A204.1 (cell line): ENCODE data around the gene SMG1.
"Not testable (repeated sequence)": the region's sequence is repeated elsewhere in the genome, so short reads cannot be mapped to it uniquely, and the experiment has no call there.

Experiments
- FAIRE-seq: peaks from 2 replicates; lab custom pipeline; 2012; peaks lifted over from hg19 to GRCh38; lab: Jason Lieb, UNC

Gene SMG1

DNA sequence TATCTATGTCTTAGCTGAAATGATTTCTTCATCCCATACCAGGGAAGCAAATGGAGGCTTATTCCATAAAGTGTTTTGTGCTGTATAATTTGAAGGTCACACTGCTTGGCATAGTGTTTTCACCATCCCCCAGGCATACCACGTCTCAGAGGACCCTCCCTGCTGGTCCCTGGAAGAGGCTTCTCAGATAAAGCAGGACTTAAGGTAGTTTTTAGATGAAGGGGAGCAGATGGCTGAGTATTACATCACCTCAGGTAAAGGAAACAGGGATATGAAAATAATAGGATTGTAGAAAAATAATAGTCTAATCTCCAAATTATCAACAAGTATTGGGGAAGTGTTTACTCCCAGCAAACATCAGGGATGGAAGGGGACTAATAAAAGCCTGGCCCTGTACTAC lies 7.3 kb upstream of the SMG1 start:
- FAIRE-seq = no peak

DNA sequence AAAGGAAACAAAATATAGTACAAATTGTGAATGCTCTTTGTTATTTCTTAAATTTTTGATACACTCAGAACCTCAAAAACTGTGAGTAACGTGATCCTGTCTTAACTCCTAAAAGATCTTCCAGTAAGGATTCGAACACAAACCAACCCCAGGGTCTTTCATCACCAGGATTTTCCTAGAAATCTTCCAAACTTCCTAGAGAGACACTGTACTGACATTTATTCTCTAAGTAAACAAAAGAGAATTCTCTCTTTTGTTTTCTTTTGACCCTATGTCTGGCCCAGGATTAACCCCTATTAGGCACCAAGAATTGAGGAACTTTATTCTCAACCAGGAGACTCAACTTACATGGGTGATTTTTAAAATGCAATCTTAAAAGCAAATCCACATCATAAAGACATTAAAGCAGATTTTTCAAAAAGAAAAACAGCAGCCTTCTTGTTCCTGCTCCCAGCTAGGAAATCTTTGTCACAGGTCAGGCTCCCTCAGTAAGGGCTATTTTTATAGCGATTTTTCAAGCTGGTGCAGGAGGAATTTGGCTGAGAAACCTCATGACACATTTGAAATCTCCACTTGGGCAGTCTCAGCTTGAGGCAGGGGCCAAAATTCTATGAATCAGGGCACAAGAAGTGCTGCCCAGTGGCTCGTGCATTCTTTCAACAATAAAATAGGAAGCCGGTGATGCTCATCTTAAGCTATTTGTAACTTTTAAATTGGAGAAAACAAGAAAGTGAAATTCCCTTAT lies 6.2 kb upstream of the SMG1 start:
- no peak for FAIRE-seq

DNA sequence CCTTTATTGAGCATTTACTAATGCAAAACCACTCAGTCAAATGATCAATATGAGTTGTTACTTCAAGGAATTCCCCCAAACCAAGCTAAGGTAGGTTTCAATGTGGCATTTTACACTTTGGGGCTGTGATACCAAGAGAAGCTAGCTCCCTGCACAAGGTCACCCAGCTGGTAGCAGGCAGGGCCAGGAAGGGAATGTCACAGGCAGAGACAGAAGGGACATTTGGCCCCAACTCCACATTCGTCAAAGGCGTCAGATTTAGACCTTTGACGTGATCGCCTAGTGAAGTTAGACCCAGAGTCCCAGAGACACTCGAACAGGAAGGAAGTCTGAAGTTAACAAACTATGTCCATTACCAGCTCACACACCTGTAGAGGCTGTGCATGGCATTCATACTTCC lies 5.5 kb upstream of the SMG1 start:
- FAIRE-seq = no peak

DNA sequence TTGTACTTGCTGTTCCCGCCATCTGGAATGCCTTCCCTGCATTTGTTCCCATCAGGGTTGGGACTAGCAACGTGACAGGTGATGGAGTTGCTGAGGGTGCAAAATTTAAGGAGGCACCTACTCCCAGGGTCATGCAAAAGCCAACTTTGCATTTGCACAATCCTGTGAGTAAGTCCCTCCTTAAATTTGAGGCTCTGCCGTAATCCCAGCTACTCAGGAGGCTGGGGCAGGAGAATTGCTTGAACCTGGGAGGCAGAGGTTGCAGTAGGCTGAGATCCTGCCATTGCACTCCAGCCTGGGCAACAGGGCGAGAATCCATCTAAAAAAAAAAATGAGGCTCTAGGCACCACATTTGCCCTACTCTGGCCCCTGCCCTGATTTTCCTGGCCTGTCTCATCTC lies 3.9 kb upstream of the SMG1 start:
- not testable (repeated sequence) for FAIRE-seq

DNA sequence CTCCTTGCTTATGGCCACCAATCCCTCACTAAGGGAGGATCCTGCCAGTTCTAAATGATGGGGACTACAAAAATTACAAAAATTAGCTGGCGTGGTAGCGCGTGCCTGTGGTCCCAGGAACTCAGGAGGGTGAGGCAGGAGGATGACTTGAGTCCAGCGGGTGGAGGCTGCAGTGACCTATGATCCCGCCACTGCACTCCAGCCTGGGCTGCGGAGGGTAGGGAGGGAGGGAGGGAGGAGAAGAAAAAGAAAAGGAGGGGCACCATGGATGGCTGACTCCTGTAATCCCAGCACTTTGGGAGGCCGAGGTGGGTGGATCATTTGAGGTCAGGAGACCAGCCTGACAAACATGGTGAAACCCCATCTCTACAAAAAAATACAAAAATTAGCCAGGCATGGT lies 1.9 kb upstream of the SMG1 start:
- not testable (repeated sequence) for FAIRE-seq

DNA sequence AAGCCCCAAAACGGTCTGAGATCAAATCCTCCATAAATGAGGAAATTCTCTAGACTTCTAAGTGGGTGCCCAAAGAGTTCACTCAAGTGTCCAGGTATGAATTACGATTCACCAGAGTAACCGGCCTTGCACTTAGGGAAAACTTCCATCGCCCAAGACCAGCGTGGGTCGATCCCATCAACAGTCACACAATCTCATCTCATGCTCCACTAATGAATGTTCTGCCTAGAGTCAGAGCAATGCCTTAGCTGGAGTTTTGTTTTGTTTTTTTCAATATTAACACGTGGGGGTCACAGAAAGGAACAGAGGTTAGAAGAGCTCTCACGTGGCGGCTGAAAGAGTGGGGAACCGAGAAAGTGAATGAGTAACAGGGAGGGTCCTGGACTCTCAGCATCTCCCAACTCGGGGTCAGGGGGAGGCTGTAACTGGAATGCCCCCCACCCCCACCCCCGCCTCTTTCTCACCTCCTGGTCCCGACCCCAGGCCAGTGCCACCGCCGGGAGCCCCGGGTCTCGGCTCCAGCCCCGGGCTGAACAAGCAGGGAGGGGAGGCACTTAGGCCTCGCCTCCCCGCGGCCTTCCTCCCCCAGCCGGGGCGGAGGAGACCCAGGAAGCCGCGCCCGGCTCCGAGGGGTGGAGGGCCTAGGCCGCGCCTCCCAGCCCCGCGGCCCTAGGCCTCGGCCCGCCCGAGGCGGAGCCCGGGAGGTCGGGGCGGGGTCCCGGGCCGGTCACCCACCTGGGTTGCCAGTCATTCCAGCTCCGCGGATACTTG lies 808 bp downstream of the SMG1 start:
- FAIRE-seq = not testable (repeated sequence)

DNA sequence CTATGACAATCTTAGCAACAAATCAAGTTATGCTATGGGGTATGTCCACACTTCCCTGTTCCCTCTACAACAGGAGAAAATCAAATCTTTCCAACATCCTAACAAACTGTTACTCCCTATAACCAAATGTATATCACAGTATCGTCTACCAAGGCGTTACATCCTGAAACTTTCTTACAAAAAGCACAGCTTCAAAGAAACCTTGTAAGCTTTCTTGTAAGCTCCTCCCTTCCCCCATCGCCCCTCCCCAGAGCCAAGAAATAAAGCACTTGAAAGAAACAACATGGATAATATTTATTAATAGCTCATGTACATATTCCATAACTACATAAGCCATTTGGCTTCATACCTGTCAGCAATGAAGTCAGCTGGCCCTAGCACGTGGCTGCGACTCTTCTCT lies 2.3 kb downstream of the SMG1 start:
- not testable (repeated sequence) for FAIRE-seq

DNA sequence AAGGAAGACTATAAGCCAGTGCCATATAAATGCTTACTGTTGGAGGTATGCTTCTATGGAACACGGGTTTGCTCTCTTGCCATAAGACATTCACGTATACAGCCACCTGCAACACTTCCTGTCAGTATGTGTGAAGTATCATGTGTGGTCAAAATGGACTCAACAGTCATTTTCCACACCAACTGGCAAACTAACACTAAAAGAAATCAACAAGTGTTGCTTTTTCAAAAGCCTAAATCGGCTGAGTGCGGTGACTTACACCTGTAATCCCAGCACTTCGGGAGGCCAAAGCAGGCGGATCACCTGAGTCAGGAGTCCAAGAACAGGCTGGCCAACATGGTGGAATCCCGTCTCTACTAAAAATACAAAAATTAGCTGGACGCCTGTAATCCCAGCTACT lies 3.1 kb downstream of the SMG1 start:
- not testable (repeated sequence) for FAIRE-seq

DNA sequence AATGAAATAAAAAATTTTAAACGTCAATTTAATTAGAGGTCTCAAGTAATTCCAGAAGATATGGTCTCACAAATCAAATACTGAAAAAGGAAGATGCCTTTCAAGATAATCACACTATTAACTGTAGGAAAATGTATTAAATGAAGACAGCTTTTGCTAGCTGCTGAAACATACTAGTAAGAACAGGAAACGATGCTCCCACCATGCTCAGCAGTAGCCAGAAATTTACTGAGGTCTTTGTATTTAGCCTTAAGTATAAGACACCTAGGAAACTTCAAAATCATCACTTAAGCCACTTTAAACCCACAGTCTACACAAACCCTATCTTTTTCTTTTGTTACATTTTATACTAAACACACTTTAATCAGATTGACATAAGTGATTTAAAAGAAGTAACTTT lies 16.6 kb downstream of the SMG1 start:
- not testable (repeated sequence) for FAIRE-seq

DNA sequence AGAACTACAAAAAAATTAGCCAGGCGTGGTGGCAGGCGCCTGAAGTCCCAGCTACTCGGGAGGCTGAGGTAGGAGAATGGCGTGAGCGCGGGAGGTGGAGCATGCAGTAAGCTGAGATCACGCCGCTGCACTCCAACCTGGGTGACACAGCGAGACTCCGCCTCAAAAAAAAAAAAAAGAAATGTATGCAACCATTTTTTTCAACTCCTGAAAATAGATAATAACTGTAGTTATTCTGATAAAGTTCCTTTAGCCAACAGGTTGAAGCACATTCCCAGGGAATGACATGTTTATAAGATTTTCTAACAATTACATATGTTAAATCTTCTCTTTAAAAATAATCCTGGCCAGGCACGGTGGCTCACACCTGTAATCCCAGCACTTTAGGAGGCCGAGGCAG lies 17.5 kb downstream of the SMG1 start:
- not testable (repeated sequence) for FAIRE-seq

DNA sequence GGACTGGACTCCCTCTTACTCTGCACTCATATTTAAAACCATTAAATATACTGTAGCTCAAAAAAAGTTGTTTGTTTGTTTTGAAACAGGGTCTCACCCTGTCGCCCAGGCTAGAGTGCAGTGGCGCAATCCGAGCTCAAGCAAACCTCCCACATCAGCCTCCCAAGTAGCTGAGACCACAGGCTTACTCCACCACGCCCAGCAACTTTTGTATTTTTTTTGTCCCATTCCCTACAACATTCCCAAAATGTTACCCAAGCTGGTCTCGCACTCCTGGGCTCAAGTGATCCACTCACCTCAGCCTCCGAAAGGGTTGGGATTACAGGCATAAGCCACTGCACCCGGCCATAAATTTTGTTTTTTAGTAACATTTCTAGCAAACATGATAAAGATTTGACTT lies 23.4 kb downstream of the SMG1 start:
- FAIRE-seq = not testable (repeated sequence)

DNA sequence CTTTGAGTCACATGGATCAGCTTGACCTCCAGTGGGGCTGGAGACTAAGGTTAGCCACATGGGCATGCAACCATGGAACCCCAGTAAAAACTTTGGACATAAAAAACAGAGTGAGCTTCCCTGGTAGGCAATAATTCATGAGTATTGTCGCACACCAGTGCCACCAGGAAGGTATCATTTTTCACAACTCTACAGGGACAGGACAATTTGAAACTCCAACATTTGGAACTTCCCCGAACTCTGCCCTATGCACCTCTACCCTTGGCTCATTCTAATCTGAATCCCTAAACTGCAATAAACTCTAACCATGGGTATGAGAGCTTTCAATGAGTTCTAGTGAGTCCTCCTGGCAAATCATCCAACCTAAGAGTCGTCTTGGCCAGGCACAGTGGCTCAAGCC lies 24.2 kb downstream of the SMG1 start:
- not testable (repeated sequence) for FAIRE-seq

DNA sequence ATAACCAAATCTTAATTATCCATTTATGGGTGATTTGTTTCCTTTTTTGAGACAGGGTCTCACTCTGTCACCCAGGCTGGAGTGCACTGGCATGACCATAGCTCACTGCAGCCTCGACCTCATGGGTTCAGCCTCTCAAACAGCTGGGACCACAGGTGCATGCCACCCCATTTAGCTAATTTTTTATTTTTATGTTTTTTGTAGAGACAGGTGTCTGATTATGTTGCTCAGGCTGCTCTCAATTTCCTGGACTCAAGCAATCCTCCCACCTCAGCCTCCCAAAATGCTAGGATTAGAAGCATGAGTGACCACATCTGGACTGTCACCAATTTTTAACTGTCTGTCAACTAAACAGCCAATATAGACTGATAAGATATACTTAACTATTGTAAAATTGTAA lies 25.0 kb downstream of the SMG1 start:
- FAIRE-seq = not testable (repeated sequence)

DNA sequence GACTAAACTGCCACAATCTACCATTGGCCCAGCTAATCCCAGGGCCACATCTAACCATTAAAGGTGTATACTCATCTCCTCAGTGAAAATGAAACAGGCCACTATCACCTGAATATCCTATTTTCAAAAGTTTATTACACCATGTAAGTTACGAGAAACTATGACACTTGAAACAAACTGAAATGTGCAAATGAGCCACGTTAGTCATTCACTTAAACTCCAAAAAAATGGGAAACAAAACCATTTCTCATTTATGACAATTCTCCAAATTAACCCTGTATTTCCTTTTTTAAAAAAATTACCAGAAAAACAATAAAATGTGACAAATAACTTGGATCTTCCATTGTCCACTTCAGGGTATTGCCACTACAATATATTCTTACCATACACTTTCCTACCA lies 41.8 kb downstream of the SMG1 start:
- not testable (repeated sequence) for FAIRE-seq

DNA sequence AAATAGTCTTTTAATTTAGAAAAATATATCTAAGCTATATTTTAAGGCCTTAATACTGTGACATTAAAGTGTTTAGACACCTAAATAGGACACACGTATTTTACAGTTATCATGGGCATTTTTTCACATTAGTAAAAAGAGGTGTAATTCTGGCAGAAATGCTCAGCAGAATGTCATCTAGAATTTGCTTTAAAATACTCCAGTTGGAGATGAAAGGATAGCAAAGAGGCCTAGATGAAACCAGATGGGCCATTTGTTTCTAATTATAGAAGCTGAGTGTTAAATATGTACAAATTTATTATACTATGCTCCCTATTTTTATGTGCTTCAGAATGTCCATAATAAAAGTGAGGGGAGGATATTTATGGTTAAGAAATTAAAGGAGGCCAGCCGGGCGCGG lies 48.5 kb downstream of the SMG1 start:
- FAIRE-seq = not testable (repeated sequence)

DNA sequence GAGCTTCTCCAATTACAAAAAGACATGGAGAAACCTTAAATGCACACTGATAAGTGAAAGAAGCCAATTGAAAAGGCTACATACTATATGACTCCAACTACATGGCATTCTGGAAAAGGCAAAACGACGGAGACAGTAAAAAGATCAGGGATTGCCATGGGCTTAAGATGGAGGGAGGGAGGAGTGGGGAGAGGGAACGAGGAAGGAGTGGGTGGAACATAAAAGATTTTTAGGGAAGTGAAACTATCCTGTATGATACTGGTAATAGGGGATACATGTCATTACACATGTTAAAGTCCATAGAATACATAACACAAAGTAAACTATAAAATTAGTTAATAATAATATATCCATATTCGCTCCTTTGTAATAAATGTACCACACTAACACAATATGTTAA lies 48.9 kb downstream of the SMG1 start:
- FAIRE-seq = not testable (repeated sequence)

DNA sequence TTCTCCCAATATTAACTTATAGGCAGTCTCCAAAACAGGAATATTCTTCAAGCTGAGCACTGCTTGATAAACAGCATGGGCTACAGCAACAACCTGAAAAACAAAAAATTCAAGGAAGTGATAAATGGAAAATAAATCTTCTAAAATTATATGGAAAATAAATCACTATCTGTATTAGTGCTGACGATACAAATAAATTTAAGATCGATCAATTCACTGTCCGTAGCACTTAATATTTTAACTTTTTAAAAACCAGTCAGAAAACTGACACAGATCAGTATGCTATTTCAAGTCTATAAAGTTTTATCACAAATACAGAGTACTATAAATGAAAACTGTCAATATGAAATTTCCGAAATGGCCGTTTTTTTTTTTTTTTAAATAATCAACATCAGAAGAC lies 49.9 kb downstream of the SMG1 start:
- FAIRE-seq = not testable (repeated sequence)

DNA sequence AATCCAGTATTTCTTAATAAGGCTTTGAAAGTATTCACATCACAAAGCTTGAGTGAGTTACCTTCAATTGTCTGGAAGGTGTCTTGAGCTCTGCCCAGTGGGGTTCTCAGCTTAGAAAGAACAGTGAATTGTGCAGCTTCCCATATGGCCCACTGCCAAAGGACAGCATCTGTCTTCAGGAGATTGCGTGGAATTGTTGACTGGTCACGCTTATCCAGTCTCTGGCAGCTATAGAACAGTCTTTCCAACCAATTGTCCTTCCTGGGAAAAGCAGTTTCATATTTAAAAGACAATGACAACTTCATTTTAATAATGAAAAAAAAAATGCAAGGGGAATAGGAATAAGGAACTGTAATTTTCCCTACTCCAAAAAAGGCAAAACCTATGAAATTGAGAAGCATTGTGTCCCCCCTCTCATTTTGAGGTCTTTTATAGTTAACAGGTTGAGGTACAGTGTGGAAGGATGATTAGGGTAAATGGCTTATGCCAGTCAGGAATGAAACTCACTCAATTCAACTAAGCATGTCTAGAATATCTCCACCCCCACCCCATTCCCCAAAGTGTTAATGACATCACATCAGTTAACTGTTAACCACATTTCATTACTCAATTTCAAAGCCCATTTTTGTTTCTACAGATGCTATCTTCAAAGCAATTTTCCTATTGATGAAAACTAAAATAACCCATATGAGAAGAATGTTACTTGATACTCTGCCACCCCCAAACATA lies 57.0 kb downstream of the SMG1 start:
- FAIRE-seq = not testable (repeated sequence)

DNA sequence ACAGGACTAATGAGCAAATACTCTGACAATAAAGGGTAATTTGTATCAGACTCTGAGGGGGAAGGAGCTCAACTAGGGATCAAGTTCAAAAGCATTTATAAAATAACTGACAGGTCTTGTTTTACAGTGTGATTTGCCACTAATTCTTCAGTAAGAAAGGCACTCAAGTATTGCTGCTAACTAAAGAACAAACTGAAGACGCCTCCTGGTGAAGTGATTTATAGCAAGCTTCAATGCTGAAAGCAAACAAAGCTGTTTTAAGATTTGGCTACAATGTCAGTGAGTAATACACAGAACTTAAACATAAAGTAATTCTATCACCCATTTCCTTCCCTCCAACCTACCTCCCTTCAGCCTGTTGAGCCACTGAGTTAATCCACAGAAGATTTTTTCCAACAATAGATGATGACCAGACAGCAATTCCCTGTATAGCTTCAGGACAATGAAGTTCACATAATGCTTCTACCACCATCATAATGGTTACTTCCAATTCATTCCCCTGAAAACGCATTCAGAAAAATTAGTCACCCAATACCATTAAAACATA lies 59.9 kb downstream of the SMG1 start:
- not testable (repeated sequence) for FAIRE-seq

DNA sequence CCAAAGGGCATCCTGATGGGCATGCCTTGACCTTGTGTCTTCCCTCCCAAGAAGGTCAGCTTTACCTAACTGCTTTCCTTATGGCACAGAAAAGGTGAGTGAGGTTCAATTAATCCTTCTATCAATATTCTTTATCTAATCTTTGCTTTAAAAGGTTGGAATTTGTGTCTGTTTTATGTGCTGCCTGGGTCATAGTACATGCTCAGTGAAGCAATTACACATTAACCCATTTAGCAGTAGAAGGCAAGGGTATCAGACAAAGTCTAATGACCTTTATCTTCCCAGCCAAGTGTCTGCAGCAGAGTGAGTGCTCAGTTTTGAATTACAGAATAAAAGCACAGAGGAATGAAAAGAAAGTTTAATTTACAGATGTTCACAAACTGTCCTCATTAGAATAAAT lies 63.3 kb downstream of the SMG1 start:
- not testable (repeated sequence) for FAIRE-seq

DNA sequence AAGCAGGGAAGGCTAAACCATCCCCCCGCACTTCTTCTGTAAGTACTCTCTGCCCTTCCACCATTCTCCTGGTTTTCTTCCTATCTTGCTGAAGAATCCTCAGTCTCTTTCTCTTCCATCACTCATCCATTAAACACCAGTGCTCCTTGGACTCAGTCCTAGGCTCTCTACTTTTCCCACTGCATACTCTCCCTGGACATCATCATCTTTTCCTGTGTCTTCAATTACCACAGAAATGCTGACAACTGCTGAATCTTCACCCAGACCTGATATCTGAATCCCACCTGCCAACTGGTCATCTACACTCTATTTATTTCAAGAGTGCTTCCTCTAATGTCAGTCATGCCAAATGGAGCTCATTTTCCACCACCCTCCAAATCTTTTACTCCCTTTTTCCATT lies 71.0 kb downstream of the SMG1 start:
- FAIRE-seq = no peak

DNA sequence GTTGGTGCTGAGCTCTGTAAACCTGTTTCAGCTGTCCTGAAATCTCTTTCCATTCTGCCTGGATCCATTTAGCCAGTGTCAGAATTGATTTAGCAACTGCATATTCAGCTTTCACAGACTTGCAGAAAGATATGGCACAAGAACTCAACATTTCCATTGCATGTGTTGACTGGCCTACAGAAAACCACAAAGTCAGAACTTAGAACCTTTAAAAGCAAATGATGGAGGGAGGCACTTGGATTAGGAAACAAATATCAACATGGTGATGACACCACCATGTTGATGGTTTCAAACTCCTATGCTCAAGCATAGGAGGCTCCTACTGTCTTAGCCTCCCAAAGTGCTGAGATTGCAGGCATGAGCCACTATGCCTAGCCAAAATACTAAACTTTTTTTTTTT lies 72.5 kb downstream of the SMG1 start:
- FAIRE-seq = no peak

DNA sequence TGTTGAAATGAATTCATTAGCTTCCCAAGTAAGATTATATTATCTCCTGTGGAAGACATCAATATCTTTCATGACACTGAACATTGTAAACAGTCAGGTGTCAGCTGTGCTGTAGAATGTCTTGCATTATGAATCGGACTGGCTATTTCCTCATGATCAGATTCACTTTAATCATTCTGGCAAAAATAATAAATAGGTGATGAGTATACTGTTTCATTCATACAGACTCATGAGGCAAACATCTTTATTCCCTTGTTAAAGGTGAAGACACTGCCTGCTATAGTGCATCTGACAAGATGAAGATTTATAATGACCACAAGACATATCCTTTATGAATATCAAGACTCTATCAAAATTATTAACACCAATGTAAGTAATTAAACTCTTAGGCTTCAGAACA lies 73.6 kb downstream of the SMG1 start:
- FAIRE-seq = no peak
